HepG2 (cell line): ENCODE results near the gene ARHGDIA. TPM values are rescaled to one million over a fixed set of nuclear protein-coding genes. Genes with fewer than 3 reads are reported as not detected.

ENCODE experiments used
- DNMT3B ChIP-seq: conservative IDR thresholded peaks from 2 replicates; pipeline ENCODE4 v1.6.1; 2016; ENCODE audit warnings: missing biosample characterization, control low read depth
- KAT7 ChIP-seq: IDR thresholded peaks from 2 replicates; pipeline ENCODE4 v1.6.1; 2018; ENCODE audit warnings: borderline replicate concordance, missing compliant biosample characterization
- MAFF ChIP-seq: IDR thresholded peaks from 2 replicates; pipeline ENCODE4 v1.6.1; 2011; ENCODE audit warnings: low read depth, low read length, improper control_type of control experiment
- NFE2 ChIP-seq: sonication (generic); formaldehyde crosslinking; IDR thresholded peaks from 2 replicates; pipeline ENCODE4 v1.4.0; 2020; ENCODE audit warnings: missing genetic modification reagents
- NFE2L2 ChIP-seq: fragments of 150-350 bp; IDR thresholded peaks from 2 replicates; pipeline ENCODE4 v1.6.1; 2014; ENCODE audit warnings: low read length
- RBFOX2 ChIP-seq: fragments of 200-400 bp; formaldehyde crosslinking; IDR thresholded peaks from 2 replicates; pipeline ENCODE4 v1.6.1; 2017; ENCODE audit warnings: low read depth, mild to moderate bottlenecking, low read length
- RFX1 ChIP-seq: fragments of 450-650 bp; IDR thresholded peaks from 2 replicates; pipeline ENCODE4 v1.6.1; 2017
- RNF2 ChIP-seq: fragments of 450-650 bp; conservative IDR thresholded peaks from 2 replicates; pipeline ENCODE4 v1.6.1; 2016; ENCODE audit warnings: low read depth
- SIX4 ChIP-seq: sonication (generic); formaldehyde crosslinking; IDR thresholded peaks from 2 replicates; pipeline ENCODE4 v1.4.0; 2020; ENCODE audit warnings: missing genetic modification reagents
- STAT6 ChIP-seq: sonication (generic); formaldehyde crosslinking; IDR thresholded peaks from 2 replicates; pipeline ENCODE4 v1.4.0; 2020; ENCODE audit warnings: missing genetic modification reagents, mild to moderate bottlenecking, borderline replicate concordance
- TRIM24 ChIP-seq: sonication (generic); formaldehyde crosslinking; IDR thresholded peaks from 2 replicates; pipeline ENCODE4 v1.8.0; 2022; ENCODE audit warnings: mild to moderate bottlenecking, missing genetic modification reagents
- ZBTB33 ChIP-seq: sonication (generic); formaldehyde crosslinking; IDR thresholded peaks from 2 replicates; pipeline ENCODE4 v1.4.0; 2020; ENCODE audit warnings: missing genetic modification reagents
- ZKSCAN5 ChIP-seq: sonication (generic); formaldehyde crosslinking; IDR thresholded peaks from 2 replicates; pipeline ENCODE4 v1.5.1; 2020; ENCODE audit warnings: mild to moderate bottlenecking, missing genetic modification reagents
- ZMYM3 ChIP-seq: sonication (generic); formaldehyde crosslinking; IDR thresholded peaks from 2 replicates; pipeline ENCODE4 v1.5.1; 2020; ENCODE audit warnings: mild to moderate bottlenecking, missing genetic modification reagents
- ZNF138 ChIP-seq: sonication (generic); formaldehyde crosslinking; IDR thresholded peaks from 2 replicates; pipeline ENCODE4 v1.5.0; 2020; ENCODE audit warnings: mild to moderate bottlenecking, low read depth, missing genetic modification reagents
- ZNF232 ChIP-seq: sonication (generic); formaldehyde crosslinking; IDR thresholded peaks from 2 replicates; pipeline ENCODE4 v1.4.0; 2020; ENCODE audit warnings: missing genetic modification reagents, borderline replicate concordance
- ZNF34 ChIP-seq: sonication (generic); formaldehyde crosslinking; IDR thresholded peaks from 2 replicates; pipeline ENCODE4 v1.4.0; 2020; ENCODE audit warnings: mild to moderate bottlenecking, missing genetic modification reagents, borderline replicate concordance
- ZNF616 ChIP-seq: sonication (generic); formaldehyde crosslinking; IDR thresholded peaks from 2 replicates; pipeline ENCODE4 v1.5.0; 2020; ENCODE audit warnings: low read depth, mild to moderate bottlenecking, missing genetic modification reagents
- ZNF644 ChIP-seq: IDR thresholded peaks from 2 replicates; pipeline ENCODE4 v1.6.1; 2016; ENCODE audit warnings: low read depth
- ZNF713 ChIP-seq: sonication (generic); formaldehyde crosslinking; IDR thresholded peaks from 2 replicates; pipeline ENCODE4 v1.4.0; 2020; ENCODE audit warnings: mild to moderate bottlenecking, missing genetic modification reagents
- ZNF770 ChIP-seq: sonication (generic); formaldehyde crosslinking; IDR thresholded peaks from 2 replicates; pipeline ENCODE4 v1.5.0; 2020; ENCODE audit warnings: mild to moderate bottlenecking, missing genetic modification reagents
- ZNF839 ChIP-seq: sonication (generic); formaldehyde crosslinking; IDR thresholded peaks from 2 replicates; pipeline ENCODE4 v1.4.0; 2020; ENCODE audit warnings: missing genetic modification reagents, mild to moderate bottlenecking, borderline replicate concordance
- ZSCAN29 ChIP-seq: sonication (generic); formaldehyde crosslinking; conservative IDR thresholded peaks from 2 replicates; pipeline ENCODE4 v1.4.0; 2020; ENCODE audit warnings: mild to moderate bottlenecking, missing genetic modification reagents
- polyA plus RNA-seq, 8 experiments: library from polyadenylated mRNA; depleted of rRNA in 3 of 8; stranded (reverse) in 7 of 8; unstranded in 1 of 8; fragments of >200 nt; fragmentation: Illumina TruSeq in 4 of 8; extraction: Trizol in 4 of 8; gene quantifications; 2 replicates each; pipeline versions ENCODE4 v1.2.1 to v1.2.3, GENCODE V29; 2011 to 2016; ENCODE audit warnings: low read depth in 4 of 8, missing spikeins in 1 of 8, mixed read lengths in 1 of 8; ENCODE audit not compliant: insufficient read depth in 1 of 8
- total RNA-seq, 5 experiments: library from RNA; depleted of rRNA; stranded (reverse); fragments of >200 nt; fragmentation: Illumina TruSeq; extraction: Trizol; gene quantifications; 2 replicates each; pipeline ENCODE4 v1.2.3, GENCODE V29; 2016; ENCODE audit warnings: low read depth in 1 of 5

The ARHGDIA gene
- total and polyA plus RNA-seq, 2 of the 13 experiments (the other 11 are each of a cell fraction or from before 2014, with no cell fraction given) = 40.0 to 64.0 TPM

GRCh38 chr17:81871387-81872230, 472 bp upstream of the ARHGDIA start (continued):
- no peak for TF ChIP-seq TRIM24 (CRISPR knock-in tag)
- TF ChIP-seq KAT7 = peak; percentile 79; the same call in 1 of the 2 replicates
- TF ChIP-seq ZNF770 (CRISPR knock-in tag) = peak; percentile 71; the same call in 1 of the 2 replicates
- peak; percentile 94 for TF ChIP-seq ZNF616 (CRISPR knock-in tag)
- TF ChIP-seq ZNF34 (CRISPR knock-in tag) = peak; percentile 78
- TF ChIP-seq MAFF = no peak
- no peak for TF ChIP-seq NFE2L2
- TF ChIP-seq ZNF713 (CRISPR knock-in tag) = peak; percentile 62
- no peak for TF ChIP-seq RFX1
- TF ChIP-seq ZBTB33 = peak; percentile 72
- TF ChIP-seq ZNF839 (CRISPR knock-in tag) = peak; percentile 84
- peak; percentile 98 for TF ChIP-seq ZNF138 (CRISPR knock-in tag)
- TF ChIP-seq ZNF644 = no peak
- no peak for TF ChIP-seq NFE2
- peak; percentile 98 for TF ChIP-seq RNF2
- peak; percentile 64; the same call in 1 of the 2 replicates for TF ChIP-seq ZSCAN29 (CRISPR knock-in tag)
- TF ChIP-seq SIX4 = peak; percentile 75; the same call in 1 of the 2 replicates
- peak; percentile 86; the same call in 1 of the 2 replicates for TF ChIP-seq STAT6 (CRISPR knock-in tag)
- TF ChIP-seq ZNF232 = peak; percentile 39
- TF ChIP-seq RBFOX2 = peak; percentile 98
- TF ChIP-seq DNMT3B (CRISPR knock-in tag) = peak; percentile 73; the same call in 1 of the 2 replicates
- TF ChIP-seq ZKSCAN5 (CRISPR knock-in tag) = 0 out of 2 replicates have a peak, but pooled peaks have one; percentile 48
- TF ChIP-seq ZMYM3 (CRISPR knock-in tag) = no peak; the same call in 1 of the 2 replicates
